NK-92 treated with Interleukin-12 subunit alpha and Interleukin-12 subunit beta, amount 100 ng/mL, for 24 hours (cell line): ENCODE data around the gene PLA2G4E.

Source experiments
- DNase-seq: peaks from one replicate; lab custom pipeline; 2025; lab: John Stamatoyannopoulos, UW

The PLA2G4E gene

GRCh38 chr15:41992151-41992802 is 28.6 kb downstream of the PLA2G4E start:
- no peak for DNase-seq

- no peak for DNase-seq
Observed at GRCh38 chr15:41990691-41991090, 30.2 kb downstream of the PLA2G4E start.

- DNase-seq, result no peak
Observed at GRCh38 chr15:41990243-41990605, 30.6 kb downstream of the PLA2G4E start.

GRCh38 chr15:41989573-41990242 is 31.1 kb downstream of the PLA2G4E start:
- peak; percentile 52 for DNase-seq

GRCh38 chr15:41988896-41989572 is 31.8 kb downstream of the PLA2G4E start:
- DNase-seq, result no peak

- no peak for DNase-seq
Observed at GRCh38 chr15:41987925-41988275, 32.9 kb downstream of the PLA2G4E start.

GRCh38 chr15:41987246-41987924 is 33.5 kb downstream of the PLA2G4E start:
- no peak for DNase-seq

GRCh38 chr15:41985236-41986160 is 35.3 kb downstream of the PLA2G4E start:
- no peak for DNase-seq

GRCh38 chr15:41984622-41985021 is 36.2 kb downstream of the PLA2G4E start:
- DNase-seq, result no peak

GRCh38 chr15:41983621-41984571 is 36.9 kb downstream of the PLA2G4E start:
- no peak for DNase-seq

GRCh38 chr15:41983221-41983620 is 37.6 kb downstream of the PLA2G4E start:
- no peak for DNase-seq

- DNase-seq, result no peak
Observed at GRCh38 chr15:41982133-41982930, 38.5 kb downstream of the PLA2G4E start.

GRCh38 chr15:41981371-41982132 is 39.3 kb downstream of the PLA2G4E start:
- no peak for DNase-seq

GRCh38 chr15:41980654-41981323 is 40.1 kb downstream of the PLA2G4E start:
- DNase-seq, result no peak

- DNase-seq, result no peak
Observed at GRCh38 chr15:41979493-41980266, 41.2 kb downstream of the PLA2G4E start.

GRCh38 chr15:41978534-41978933 is 42.3 kb downstream of the PLA2G4E start:
- DNase-seq, result no peak

GRCh38 chr15:41977757-41978383 is 43.0 kb downstream of the PLA2G4E start:
- no peak for DNase-seq
